Karpas-422 (cell line): ENCODE results near the gene CNTFR. TPM values are rescaled to one million over a fixed set of nuclear protein-coding genes. Genes with fewer than 3 reads are reported as not detected.
"Not testable (repeated sequence)": the region's sequence is repeated elsewhere in the genome, so short reads cannot be mapped to it uniquely, and the experiment has no call there.

Experiments used
- DNase-seq: peaks from one replicate; pipeline ENCODE4 v3.0.0-alpha.2; 2015
- H2AFZ ChIP-seq: fragments of 200-600 bp; sonication (generic); 2 replicates; pipeline ENCODE4 v1.6.1; 2014; ENCODE audit warnings: antibody characterized with exemption, low read length, mixed read lengths
- H3K27ac ChIP-seq: fragments of 200-600 bp; sonication (generic); 2 replicates; pipeline ENCODE4 v1.5.1; 2014; ENCODE audit warnings: mild to moderate bottlenecking, low read length, moderate library complexity
- H3K27me3 ChIP-seq: fragments of 200-600 bp; sonication (generic); 2 replicates; pipeline ENCODE4 v1.6.1; 2014; ENCODE audit warnings: low read length, mixed read lengths
- H3K36me3 ChIP-seq: fragments of 200-600 bp; sonication (generic); 2 replicates; pipeline ENCODE4 v1.6.1; 2014; ENCODE audit warnings: low read length, mixed read lengths; ENCODE audit not compliant: insufficient read depth
- H3K4me1 ChIP-seq: fragments of 200-600 bp; sonication (generic); 2 replicates; pipeline ENCODE4 v1.6.1; 2014; ENCODE audit warnings: mild to moderate bottlenecking, low read length, mixed read lengths
- H3K4me2 ChIP-seq: fragments of 200-600 bp; sonication (generic); 2 replicates; pipeline ENCODE4 v1.6.1; 2014; ENCODE audit warnings: low read length, low read depth, mild to moderate bottlenecking; ENCODE audit not compliant: poor library complexity, severe bottlenecking
- H3K4me3 ChIP-seq: fragments of 200-600 bp; sonication (generic); 2 replicates; pipeline ENCODE4 v1.5.1; 2014; ENCODE audit warnings: mild to moderate bottlenecking, antibody characterized with exemption, low read length, mixed read lengths
- H3K79me2 ChIP-seq: fragments of 200-600 bp; sonication (generic); 2 replicates; pipeline ENCODE4 v1.6.1; 2014; ENCODE audit warnings: mild to moderate bottlenecking, low read length, mixed read lengths
- H3K9ac ChIP-seq: fragments of 200-600 bp; sonication (generic); 2 replicates; pipeline ENCODE4 v1.6.0; 2014; ENCODE audit warnings: low read length
- H3K9me2 ChIP-seq: fragments of 200-600 bp; sonication (generic), shearing (Covaris generic); replicated peaks from 2 replicates; pipeline ENCODE4 v1.6.0; 2014; ENCODE audit warnings: mild to moderate bottlenecking, low read length, moderate library complexity; ENCODE audit not compliant: insufficient read depth
- H3K9me3 ChIP-seq: fragments of 300-700, 200-600 bp; sonication (generic); 2 replicates; pipeline ENCODE4 v1.6.1; 2014; ENCODE audit warnings: low read length, mixed read lengths
- H4K20me1 ChIP-seq: fragments of 200-600 bp; sonication (generic); 2 replicates; pipeline ENCODE4 v1.6.1; 2014; ENCODE audit warnings: mild to moderate bottlenecking, antibody characterized with exemption, low read length, low read depth; ENCODE audit not compliant: insufficient read depth
- total RNA-seq: library from RNA; depleted of rRNA; stranded (reverse); fragments of >200 nt; shearing (Covaris generic); gene quantifications from 2 replicates; pipeline ENCODE4 v1.2.3, GENCODE V29; 2014; ENCODE audit warnings: low replicate concordance

CNTFR gene
- total RNA-seq, 1 experiment from 2014 or later = not detected

- H3K79me2 ChIP-seq = no peaks in the 10 kb centered on the region
- no peaks in the 10 kb centered on the region for H3K9me2 ChIP-seq
- H3K4me2 ChIP-seq = no peak overlapping the region
- no peak overlapping the region for H2AFZ ChIP-seq
- no peak overlapping the region for H3K27ac ChIP-seq
- no peak overlapping the region for H3K9ac ChIP-seq
- no peak overlapping the region for H3K4me3 ChIP-seq
- H3K27me3 ChIP-seq = no peaks in the 10 kb centered on the region
- H3K4me1 ChIP-seq = no peaks in the 10 kb centered on the region
- H3K36me3 ChIP-seq = no peaks in the 10 kb centered on the region
- H3K9me3 ChIP-seq = no peaks in the 10 kb centered on the region
- H4K20me1 ChIP-seq = no peaks in the 10 kb centered on the region
- no peak for DNase-seq
Observed at GRCh38 chr9:34546102-34546833, 43.3 kb downstream of the CNTFR start.

- no peak overlapping the region for H3K27ac ChIP-seq
- no peak for DNase-seq
- H3K4me1 ChIP-seq = no peaks in the 10 kb centered on the region
- H3K27me3 ChIP-seq = no peaks in the 10 kb centered on the region
- no peaks in the 10 kb centered on the region for H3K9me3 ChIP-seq
- H3K36me3 ChIP-seq = no peaks in the 10 kb centered on the region
- no peak overlapping the region for H3K9ac ChIP-seq
- no peak overlapping the region for H3K4me3 ChIP-seq
- H3K79me2 ChIP-seq = no peaks in the 10 kb centered on the region
- no peaks in the 10 kb centered on the region for H4K20me1 ChIP-seq
- H2AFZ ChIP-seq = no peak overlapping the region
- H3K9me2 ChIP-seq = no peaks in the 10 kb centered on the region
- H3K4me2 ChIP-seq = no peak overlapping the region
Observed at GRCh38 chr9:34545497-34545896, 44.0 kb downstream of the CNTFR start.

GRCh38 chr9:34544035-34544434, 45.5 kb downstream of the CNTFR start:
- H3K36me3 ChIP-seq = no peaks in the 10 kb centered on the region
- DNase-seq = no peak
- H3K27me3 ChIP-seq = no peaks in the 10 kb centered on the region
- no peaks in the 10 kb centered on the region for H3K9me2 ChIP-seq
- no peaks in the 10 kb centered on the region for H4K20me1 ChIP-seq
- no peaks in the 10 kb centered on the region for H3K79me2 ChIP-seq
- H2AFZ ChIP-seq = no peak overlapping the region
- H3K27ac ChIP-seq = no peak overlapping the region
- H3K4me1 ChIP-seq = no peaks in the 10 kb centered on the region
- H3K9ac ChIP-seq = no peak overlapping the region
- H3K4me2 ChIP-seq = no peak overlapping the region
- no peak overlapping the region for H3K4me3 ChIP-seq
- H3K9me3 ChIP-seq = no peaks in the 10 kb centered on the region

- H3K27me3 ChIP-seq = no peaks in the 10 kb centered on the region
- no peak overlapping the region for H3K4me2 ChIP-seq
- no peaks in the 10 kb centered on the region for H3K4me1 ChIP-seq
- no peak for DNase-seq
- no peaks in the 10 kb centered on the region for H4K20me1 ChIP-seq
- H3K9me2 ChIP-seq = no peaks in the 10 kb centered on the region
- no peak overlapping the region for H3K9ac ChIP-seq
- H3K27ac ChIP-seq = no peak overlapping the region
- H3K36me3 ChIP-seq = no peaks in the 10 kb centered on the region
- H3K9me3 ChIP-seq = no peaks in the 10 kb centered on the region
- H3K79me2 ChIP-seq = no peaks in the 10 kb centered on the region
- H2AFZ ChIP-seq = no peak overlapping the region
- H3K4me3 ChIP-seq = no peak overlapping the region
Observed at GRCh38 chr9:34541540-34541939, 48.0 kb downstream of the CNTFR start.

- Histone ChIP-seq H4K20me1 (no peaks in the 10 kb centered on the region), H3K79me2 (no peaks in the 10 kb centered on the region), H3K9me3 (no peaks in the 10 kb centered on the region), H3K9ac (no peak overlapping the region), H3K9me2 (no peaks in the 10 kb centered on the region), H2AFZ (no peak overlapping the region), H3K27me3 (no peaks in the 10 kb centered on the region), H3K4me2 (no peak overlapping the region), H3K4me1 (no peaks in the 10 kb centered on the region), H3K36me3 (no peaks in the 10 kb centered on the region), H3K27ac (no peak overlapping the region), H3K4me3 (no peak overlapping the region)
- no peak for DNase-seq
Observed at GRCh38 chr9:34540827-34541226, 48.7 kb downstream of the CNTFR start.

- no peaks in the 10 kb centered on the region for H3K4me1 ChIP-seq
- H3K9me2 ChIP-seq = no peaks in the 10 kb centered on the region
- no peaks in the 10 kb centered on the region for H3K9me3 ChIP-seq
- H3K27ac ChIP-seq = no peak overlapping the region
- H2AFZ ChIP-seq = no peak overlapping the region
- no peak overlapping the region for H3K4me2 ChIP-seq
- no peak overlapping the region for H3K9ac ChIP-seq
- no peaks in the 10 kb centered on the region for H4K20me1 ChIP-seq
- no peak overlapping the region for H3K4me3 ChIP-seq
- DNase-seq = no peak
- H3K79me2 ChIP-seq = no peaks in the 10 kb centered on the region
- no peaks in the 10 kb centered on the region for H3K36me3 ChIP-seq
- H3K27me3 ChIP-seq = no peaks in the 10 kb centered on the region
Observed at GRCh38 chr9:34536685-34537084, 52.8 kb downstream of the CNTFR start.

GRCh38 chr9:34532041-34532440, 57.5 kb downstream of the CNTFR start:
- not testable (repeated sequence) for H3K4me3 ChIP-seq, H3K9me3 ChIP-seq, H3K36me3 ChIP-seq, H4K20me1 ChIP-seq, H3K4me1 ChIP-seq, DNase-seq, H3K27ac ChIP-seq, H2AFZ ChIP-seq, H3K79me2 ChIP-seq, H3K9ac ChIP-seq, H3K9me2 ChIP-seq, H3K4me2 ChIP-seq, H3K27me3 ChIP-seq

GRCh38 chr9:34526026-34526425, 63.5 kb downstream of the CNTFR start:
- Histone ChIP-seq H3K79me2 (no peaks in the 10 kb centered on the region), H3K9me3 (no peaks in the 10 kb centered on the region), H4K20me1 (no peaks in the 10 kb centered on the region), H3K9ac (no peak overlapping the region), H3K4me1 (peaks cover 23% of the 10 kb centered on the region), H2AFZ (no peak overlapping the region), H3K4me3 (no peak overlapping the region), H3K36me3 (no peaks in the 10 kb centered on the region), H3K4me2 (no peak overlapping the region), H3K27ac (no peak overlapping the region), H3K9me2 (no peaks in the 10 kb centered on the region), H3K27me3 (no peaks in the 10 kb centered on the region)
- no peak for DNase-seq
